ENCODE results near the gene PCDHA2.
A peak's percentile ranks its signal among the peaks of the same experiment; 100 is the strongest.

GRCh38 chr5:140785905-140786686 is 8.6 kb upstream of the PCDHA2 start, which contains the start of gene PCDHA1:
- peak; percentile 49 for TF ChIP-seq CTCF (IDR thresholded peaks at IDR 0.05)
- TF ChIP-seq ETV6 (CRISPR knock-in tag; IDR thresholded peaks at IDR 0.05): no peak
- TF ChIP-seq, protein P1, sequence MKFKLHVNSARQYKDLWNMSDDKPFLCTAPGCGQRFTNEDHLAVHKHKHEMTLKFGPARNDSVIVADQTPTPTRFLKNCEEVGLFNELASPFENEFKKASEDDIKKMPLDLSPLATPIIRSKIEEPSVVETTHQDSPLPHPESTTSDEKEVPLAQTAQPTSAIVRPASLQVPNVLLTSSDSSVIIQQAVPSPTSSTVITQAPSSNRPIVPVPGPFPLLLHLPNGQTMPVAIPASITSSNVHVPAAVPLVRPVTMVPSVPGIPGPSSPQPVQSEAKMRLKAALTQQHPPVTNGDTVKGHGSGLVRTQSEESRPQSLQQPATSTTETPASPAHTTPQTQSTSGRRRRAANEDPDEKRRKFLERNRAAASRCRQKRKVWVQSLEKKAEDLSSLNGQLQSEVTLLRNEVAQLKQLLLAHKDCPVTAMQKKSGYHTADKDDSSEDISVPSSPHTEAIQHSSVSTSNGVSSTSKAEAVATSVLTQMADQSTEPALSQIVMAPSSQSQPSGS (CRISPR knock-in tag; IDR thresholded peaks at IDR 0.05; ENCODE audit: borderline replicate concordance, low read depth): no peak
- TF ChIP-seq FOXK1 (CRISPR knock-in tag; IDR thresholded peaks at IDR 0.05): no peak
- TF ChIP-seq KAT7 (CRISPR knock-in tag; IDR thresholded peaks at IDR 0.05; ENCODE audit: borderline replicate concordance): no peak
- TF ChIP-seq, protein P2, sequence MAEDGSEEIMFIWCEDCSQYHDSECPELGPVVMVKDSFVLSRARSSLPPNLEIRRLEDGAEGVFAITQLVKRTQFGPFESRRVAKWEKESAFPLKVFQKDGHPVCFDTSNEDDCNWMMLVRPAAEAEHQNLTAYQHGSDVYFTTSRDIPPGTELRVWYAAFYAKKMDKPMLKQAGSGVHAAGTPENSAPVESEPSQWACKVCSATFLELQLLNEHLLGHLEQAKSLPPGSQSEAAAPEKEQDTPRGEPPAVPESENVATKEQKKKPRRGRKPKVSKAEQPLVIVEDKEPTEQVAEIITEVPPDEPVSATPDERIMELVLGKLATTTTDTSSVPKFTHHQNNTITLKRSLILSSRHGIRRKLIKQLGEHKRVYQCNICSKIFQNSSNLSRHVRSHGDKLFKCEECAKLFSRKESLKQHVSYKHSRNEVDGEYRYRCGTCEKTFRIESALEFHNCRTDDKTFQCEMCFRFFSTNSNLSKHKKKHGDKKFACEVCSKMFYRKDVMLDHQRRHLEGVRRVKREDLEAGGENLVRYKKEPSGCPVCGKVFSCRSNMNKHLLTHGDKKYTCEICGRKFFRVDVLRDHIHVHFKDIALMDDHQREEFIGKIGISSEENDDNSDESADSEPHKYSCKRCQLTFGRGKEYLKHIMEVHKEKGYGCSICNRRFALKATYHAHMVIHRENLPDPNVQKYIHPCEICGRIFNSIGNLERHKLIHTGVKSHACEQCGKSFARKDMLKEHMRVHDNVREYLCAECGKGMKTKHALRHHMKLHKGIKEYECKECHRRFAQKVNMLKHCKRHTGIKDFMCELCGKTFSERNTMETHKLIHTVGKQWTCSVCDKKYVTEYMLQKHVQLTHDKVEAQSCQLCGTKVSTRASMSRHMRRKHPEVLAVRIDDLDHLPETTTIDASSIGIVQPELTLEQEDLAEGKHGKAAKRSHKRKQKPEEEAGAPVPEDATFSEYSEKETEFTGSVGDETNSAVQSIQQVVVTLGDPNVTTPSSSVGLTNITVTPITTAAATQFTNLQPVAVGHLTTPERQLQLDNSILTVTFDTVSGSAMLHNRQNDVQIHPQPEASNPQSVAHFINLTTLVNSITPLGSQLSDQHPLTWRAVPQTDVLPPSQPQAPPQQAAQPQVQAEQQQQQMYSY (CRISPR knock-in tag; IDR thresholded peaks at IDR 0.05): no peak
- no peak for TF ChIP-seq ATF6 (CRISPR knock-in tag; IDR thresholded peaks at IDR 0.05)
- TF ChIP-seq, protein P3, sequence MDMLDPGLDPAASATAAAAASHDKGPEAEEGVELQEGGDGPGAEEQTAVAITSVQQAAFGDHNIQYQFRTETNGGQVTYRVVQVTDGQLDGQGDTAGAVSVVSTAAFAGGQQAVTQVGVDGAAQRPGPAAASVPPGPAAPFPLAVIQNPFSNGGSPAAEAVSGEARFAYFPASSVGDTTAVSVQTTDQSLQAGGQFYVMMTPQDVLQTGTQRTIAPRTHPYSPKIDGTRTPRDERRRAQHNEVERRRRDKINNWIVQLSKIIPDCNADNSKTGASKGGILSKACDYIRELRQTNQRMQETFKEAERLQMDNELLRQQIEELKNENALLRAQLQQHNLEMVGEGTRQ (CRISPR knock-in tag; IDR thresholded peaks at IDR 0.05): no peak

Measured in WTC11 (cell line).